HG03139 (cell line): ENCODE results near the gene ARVCF.

Source experiments
- ATAC-seq: cut with Tn5 transposase; IDR thresholded peaks from one replicate; pipeline ENCODE4 v1.9.1; 2021; ENCODE audit not compliant: unreplicated experiment

Gene ARVCF

DNA sequence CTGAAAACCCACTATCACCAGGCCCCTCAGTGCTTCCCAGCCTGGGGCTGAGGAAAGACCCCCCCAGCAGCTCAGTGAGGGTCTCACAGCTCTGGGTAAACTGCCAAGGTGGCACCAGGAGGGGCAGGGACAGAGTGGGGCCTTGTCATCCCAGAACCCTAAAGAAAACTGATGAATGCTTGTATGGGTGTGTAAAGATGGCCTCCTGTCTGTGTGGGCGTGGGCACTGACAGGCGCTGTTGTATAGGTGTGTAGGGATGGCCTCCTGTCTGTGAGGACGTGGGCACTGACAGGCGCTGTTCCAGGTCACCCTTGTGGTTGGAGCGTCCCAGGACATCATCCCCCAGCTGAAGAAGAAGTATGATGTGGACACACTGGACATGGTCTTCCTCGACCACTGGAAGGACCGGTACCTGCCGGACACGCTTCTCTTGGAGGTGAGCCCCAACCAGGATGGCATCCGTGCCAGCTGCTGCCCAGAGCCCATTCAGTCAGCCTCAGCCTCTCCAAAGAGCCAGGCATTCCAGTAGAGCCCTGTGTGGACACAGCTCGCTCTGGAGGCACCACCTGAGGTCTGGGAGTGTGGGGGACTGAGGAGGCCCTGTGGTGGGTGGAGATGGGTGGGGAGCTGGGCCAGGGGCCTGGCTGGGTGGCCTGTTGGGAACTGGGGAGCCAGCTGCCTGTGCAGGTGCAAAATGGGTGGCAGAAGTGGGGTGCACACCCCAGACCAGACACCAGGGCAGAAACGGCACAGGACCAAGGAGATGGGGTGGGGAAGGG lies 52.6 kb downstream of the ARVCF start:
- ATAC-seq, result no peak

GRCh38 chr22:19962909-19963806 lies 53.5 kb downstream of the ARVCF start:
- no peak for ATAC-seq

DNA sequence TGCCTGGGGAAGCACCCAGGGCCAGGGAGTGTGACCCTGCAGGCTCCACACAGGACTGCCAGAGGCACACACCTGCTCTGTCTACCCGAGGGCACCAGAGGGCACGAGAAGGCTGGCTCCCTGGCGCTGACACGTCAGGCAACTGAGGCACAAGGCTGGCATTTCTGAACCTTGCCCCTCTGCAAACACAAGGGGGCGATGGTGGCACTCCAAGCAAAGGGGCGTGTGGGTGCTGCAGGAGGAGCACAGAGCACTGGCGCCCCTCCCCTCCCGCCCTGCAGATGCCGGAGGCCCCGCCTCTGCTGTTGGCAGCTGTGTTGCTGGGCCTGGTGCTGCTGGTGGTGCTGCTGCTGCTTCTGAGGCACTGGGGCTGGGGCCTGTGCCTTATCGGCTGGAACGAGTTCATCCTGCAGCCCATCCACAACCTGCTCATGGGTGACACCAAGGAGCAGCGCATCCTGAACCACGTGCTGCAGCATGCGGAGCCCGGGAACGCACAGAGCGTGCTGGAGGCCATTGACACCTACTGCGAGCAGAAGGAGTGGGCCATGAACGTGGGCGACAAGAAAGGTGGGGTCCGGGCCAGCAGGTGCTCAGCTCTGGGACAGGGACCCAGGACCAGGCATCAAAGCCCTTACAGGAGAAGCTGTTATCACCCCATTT lies 54.2 kb downstream of the ARVCF start:
- ATAC-seq, result no peak

- no peak for ATAC-seq
Observed at GRCh38 chr22:19961868-19962245, 54.8 kb downstream of the ARVCF start.

DNA sequence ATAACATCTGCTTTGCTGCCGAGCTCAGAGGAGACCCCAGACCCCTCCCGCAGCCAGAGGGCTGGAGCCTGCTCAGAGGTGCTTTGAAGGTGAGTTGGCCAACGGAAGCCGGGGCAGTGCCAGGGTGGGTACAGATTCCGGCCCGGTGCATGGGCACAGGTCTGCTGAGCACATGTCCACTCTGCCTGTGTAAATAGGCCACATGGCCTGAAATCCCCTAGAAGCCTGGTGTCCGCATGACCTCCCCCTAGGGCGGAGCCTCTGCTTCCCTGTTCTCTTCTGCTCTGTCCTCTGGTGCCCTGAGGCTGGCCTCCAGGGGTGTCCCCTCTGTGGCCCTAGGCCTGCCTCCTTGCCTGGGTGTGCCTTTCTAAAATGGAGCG lies 55.4 kb downstream of the ARVCF start:
- ATAC-seq, result no peak

- no peak for ATAC-seq
Observed at GRCh38 chr22:19960491-19961200, 56.0 kb downstream of the ARVCF start.

GRCh38 chr22:19959587-19960490 lies 56.8 kb downstream of the ARVCF start:
- no peak for ATAC-seq

- ATAC-seq, result no peak
Observed at GRCh38 chr22:19959043-19959586, 57.5 kb downstream of the ARVCF start.

- ATAC-seq, result no peak
Observed at GRCh38 chr22:19958083-19959042, 58.3 kb downstream of the ARVCF start.

- no peak for ATAC-seq
Observed at GRCh38 chr22:19957445-19957844, 59.2 kb downstream of the ARVCF start.

GRCh38 chr22:19955241-19956128 lies 61.1 kb downstream of the ARVCF start:
- no peak for ATAC-seq

- no peak for ATAC-seq
Observed at GRCh38 chr22:19951346-19951745, 65.3 kb downstream of the ARVCF start.

- ATAC-seq, result no peak
Observed at GRCh38 chr22:19948057-19948760, 68.4 kb downstream of the ARVCF start.

- no peak for ATAC-seq
Observed at GRCh38 chr22:19943082-19944026, 73.3 kb downstream of the ARVCF start.

- no peak for ATAC-seq
Observed at GRCh38 chr22:19942157-19943081, 74.2 kb downstream of the ARVCF start.
